Putamen (tissue), 1 donor: ENCODE measurements around the gene KREMEN1.
"Not testable (repeated sequence)": the region's sequence is repeated elsewhere in the genome, so short reads cannot be mapped to it uniquely, and the experiment has no call there.

Experiments used
- DNase-seq: peaks from one replicate; pipeline ENCODE4 v3.0.0-alpha.2; 2016; ENCODE audit warnings: low spot score

Gene KREMEN1

DNA sequence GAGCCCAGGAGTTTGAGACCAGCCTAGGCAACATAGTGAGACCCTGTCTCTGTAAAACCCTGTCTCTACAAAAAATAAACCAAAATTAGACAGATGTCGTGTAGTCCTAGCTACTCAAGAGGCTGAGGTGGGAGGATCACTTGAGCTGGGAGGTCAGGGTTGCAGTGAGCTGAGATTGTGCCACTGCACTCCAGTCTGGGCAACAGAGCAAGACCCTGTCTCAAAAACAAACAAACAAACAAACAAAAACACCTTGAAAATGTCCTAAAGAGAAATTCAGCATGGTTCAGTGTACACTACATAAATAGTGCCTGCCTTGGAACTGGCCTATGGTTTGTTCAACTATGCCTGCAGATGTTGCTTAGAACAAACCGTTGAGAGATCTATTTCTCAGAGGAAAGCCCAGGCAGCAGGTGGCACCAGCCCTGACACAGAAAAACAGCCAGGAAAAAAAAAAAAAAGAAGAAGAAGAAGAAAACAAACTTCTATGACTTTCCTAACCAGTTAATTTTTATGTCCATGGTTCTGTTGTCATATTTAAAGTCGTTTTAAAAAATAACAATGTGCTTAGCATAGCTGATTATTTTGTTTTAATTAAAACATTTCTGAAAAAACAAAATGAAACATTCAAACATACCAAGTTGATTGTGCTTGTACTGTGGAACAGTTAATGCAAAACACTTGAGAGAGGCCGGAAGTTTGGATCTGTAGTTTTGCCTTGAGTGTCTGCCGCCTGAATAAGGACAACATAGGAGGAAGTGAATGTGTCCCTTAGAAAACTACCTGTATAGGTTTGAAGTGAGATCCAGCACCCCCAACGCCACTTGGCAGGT, 5.4 kb downstream of the KREMEN1 start:
- no peak for DNase-seq

DNA sequence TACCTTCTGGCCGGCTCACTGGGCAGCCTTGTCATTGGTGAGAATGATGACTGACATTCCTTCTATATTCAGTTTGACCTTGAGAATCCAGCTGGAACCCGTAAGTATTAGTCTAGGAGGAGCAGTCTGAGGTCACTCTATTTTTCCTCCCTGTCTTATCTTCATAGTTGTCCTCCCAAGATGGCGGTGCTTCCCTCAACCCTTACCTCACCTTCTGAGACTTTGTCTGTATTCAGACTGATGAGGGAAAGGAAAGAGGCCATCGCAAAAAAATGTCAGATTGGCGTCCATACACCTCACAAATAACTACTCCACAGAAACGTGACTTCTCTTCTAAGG, 6.0 kb downstream of the KREMEN1 start:
- DNase-seq, result no peak

- no peak for DNase-seq
Measured at GRCh38 chr22:29079218-29079901, 6.5 kb downstream of the KREMEN1 start.

GRCh38 chr22:29080106-29080975, 7.5 kb downstream of the KREMEN1 start:
- DNase-seq, result no peak

GRCh38 chr22:29081517-29082236, 8.8 kb downstream of the KREMEN1 start:
- DNase-seq, result no peak

GRCh38 chr22:29082826-29083545, 10.2 kb downstream of the KREMEN1 start:
- no peak for DNase-seq

GRCh38 chr22:29083576-29083932, 10.7 kb downstream of the KREMEN1 start:
- DNase-seq, result not testable (repeated sequence)

DNA sequence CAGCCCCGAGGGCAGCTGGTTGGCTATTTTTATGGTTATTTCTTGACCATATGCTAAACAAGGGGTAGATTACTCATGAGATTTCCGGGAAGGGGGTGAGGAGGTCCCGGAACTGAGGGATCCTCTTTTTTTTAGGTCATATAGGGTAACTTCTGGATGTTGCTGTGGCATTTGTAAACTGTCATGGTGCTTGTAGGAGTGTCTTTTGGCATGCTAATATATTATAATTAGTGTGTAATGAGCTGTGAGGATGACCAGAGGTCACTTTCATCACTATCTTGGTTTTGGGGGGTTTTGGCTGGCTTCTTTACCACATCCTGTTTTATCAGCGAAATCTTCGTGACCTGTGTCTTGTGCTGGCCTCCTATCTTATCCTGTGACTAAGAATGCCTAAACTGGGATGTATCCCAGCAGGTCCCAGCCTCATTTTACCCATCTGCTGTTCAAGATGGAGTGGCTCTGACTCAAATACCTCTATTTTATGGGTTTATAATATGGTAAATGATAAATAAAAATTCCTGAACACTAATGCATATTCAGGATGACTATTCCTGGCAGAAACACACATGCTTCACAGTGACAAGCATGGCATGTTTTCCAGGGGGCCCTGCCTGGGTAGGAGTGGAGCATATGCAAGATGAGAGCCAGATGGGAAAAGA, 11.2 kb downstream of the KREMEN1 start:
- no peak for DNase-seq

GRCh38 chr22:29087012-29087411, 14.2 kb downstream of the KREMEN1 start:
- DNase-seq, result no peak

DNA sequence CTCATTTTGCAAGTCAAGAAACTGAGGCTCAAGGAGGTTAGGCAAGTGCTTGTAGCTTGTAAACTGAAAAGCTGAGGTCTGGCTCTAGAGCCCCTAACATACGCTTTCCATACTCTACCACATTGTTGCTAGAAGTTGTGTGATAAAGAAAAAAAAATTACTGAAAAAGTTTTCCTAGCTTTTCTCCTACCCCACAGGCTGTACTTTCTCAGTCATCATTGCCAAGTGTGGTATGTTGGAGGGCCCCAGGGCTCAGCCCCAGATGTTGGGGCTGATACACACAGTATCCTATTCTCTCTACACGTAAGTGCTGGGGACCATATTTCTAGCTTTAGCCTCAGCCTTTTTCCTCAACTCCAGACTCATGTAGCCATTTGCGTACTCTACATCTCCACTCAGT, 16.0 kb downstream of the KREMEN1 start:
- no peak for DNase-seq

DNA sequence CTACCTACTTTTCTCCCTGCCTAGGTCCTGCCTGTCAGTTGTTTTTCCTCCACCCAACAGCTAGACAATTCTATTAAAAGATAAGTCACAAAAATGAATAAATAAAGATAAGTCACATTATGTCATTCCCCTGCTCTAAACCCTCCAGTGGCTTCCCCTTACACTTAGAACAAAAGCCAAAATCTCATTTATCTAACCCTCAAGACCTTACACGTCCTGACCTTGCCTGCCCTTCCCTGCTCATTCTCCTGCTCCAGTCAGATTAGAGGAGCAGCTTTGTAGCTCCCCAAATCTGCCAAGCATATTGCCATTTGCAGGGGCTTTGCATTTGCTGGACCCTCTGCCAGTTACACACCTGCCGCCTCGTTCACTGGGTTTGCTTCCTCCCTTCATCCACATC, 16.7 kb downstream of the KREMEN1 start:
- DNase-seq, result no peak

DNA sequence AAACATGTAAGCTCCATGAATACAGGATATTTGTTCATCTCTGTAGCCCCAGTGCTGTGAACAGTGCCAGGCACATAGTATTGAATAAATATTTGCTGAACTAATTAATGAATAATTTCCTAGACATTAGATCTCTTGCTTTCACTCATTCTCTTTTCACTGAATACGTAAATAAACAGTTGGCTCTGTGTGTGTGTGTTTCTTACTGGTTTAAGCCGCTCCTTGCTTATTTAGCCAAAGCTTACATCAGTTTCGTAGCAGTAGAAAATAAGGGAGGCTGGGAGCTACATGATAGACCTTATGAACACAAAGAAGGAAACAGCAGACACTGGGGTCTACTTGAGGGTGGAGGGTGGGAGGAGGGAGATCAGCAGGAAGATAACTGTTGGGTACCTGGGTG, 17.2 kb downstream of the KREMEN1 start:
- no peak for DNase-seq

GRCh38 chr22:29092243-29092642, 19.4 kb downstream of the KREMEN1 start:
- DNase-seq, result no peak

DNA sequence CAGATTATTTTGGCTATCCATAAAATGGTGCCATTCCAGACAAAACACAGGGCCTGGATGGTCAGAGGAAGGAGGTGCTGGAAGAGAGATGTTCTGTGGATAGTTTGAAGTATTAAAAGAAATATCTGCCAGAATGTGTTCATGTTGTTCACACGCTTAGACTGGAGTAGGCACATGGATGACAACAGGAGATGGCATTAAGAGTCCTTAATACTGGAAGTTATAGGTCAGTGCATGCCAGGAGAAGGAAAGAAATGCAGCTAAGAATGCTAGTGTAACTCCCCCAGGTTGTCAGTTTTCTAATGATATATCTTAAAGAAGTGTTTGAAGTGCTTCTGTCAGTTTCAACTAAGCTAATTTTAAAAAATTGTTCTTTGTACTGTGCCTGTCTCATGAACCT, 20.2 kb downstream of the KREMEN1 start:
- DNase-seq, result peak; percentile 45

DNA sequence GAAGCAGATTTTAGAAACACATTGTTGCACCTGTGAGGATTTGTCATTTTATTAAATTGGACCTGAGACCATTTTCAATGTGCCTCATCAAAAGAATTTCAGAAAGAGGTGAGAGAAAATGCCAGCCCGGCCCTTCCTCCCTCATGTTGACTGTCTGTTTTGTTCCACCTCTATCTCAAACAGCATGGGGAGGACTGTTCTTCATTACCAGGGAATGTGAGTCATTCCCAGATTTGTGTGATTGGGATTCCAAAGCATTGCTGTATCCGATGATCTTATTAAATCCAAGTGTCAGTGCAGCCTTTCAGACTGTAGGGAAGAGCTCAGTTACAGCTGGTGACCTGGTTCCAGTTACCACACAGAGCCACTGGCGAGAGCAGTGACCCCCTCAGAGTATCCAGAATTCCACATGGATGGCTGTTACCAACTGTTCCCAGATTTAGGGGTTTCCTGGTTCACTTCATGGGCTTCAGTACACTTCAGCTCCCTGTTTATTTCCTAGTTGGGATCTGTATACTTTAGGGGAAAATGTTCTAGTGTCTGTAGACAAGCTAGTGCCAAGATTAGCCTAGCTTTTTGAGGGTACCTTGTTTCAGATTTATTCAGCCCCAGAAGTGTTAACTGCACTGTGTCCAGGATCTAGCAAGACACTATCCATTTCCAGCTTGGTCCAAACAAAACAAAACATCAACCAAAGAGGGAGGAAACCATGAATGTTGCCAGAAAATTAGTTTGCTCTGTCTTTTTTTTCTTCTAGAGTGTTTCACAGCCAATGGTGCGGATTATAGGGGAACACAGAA, 20.9 kb downstream of the KREMEN1 start:
- DNase-seq, result peak; percentile 62

GRCh38 chr22:29095459-29095858, 22.6 kb downstream of the KREMEN1 start:
- no peak for DNase-seq

GRCh38 chr22:29096736-29097669, 24.2 kb downstream of the KREMEN1 start:
- no peak for DNase-seq

DNA sequence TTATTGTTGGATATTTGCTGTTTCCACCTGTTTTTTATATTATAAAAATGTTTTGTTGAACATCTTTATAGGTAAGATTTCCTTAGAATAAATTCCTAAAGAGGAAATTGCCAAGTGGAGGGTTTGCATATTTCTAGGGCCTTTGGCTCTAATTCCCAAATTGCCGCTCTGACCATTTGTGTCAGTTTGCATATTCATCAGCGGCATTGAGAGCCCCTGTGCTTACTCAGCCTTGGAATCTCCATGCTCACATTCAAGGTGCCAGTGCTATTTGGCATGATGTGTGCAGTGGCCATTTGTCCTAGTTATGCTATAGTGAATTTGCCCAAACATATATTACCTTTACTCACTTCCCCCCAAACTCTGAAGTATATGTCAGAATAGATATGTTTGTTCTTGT, 25.5 kb downstream of the KREMEN1 start:
- no peak for DNase-seq

GRCh38 chr22:29102300-29102699, 29.5 kb downstream of the KREMEN1 start:
- DNase-seq, result no peak
